HepG2 (cell line): ENCODE data around the gene PXDC1. TPM values are rescaled to one million over a fixed set of nuclear protein-coding genes. Genes with fewer than 3 reads are reported as not detected.

ENCODE experiments used
- ATAC-seq: fragments of 200-7000 bp; cut with Tn5 transposase; 3 replicates; pipeline ENCODE4 v1.9.1; 2020; ENCODE audit warnings: mild to moderate bottlenecking, moderate library complexity
- BruUV-seq: library from RNA; stranded (reverse); fragments of 400-500 nt; replicated peaks from 2 replicates; lab custom pipeline; 2021; lab: Mats Ljungman, UMichigan
- CTCF ChIA-PET: fragments of 300-600 bp; formaldehyde crosslinking; extraction: SDS; loops from one replicate; lab custom pipeline; 2021; ENCODE audit warnings: low total read pairs, inconsistent platforms, low intra/inter-chr PET ratio; lab: Yijun Ruan, JAX
- POLR2A ChIA-PET: fragments of 350-600 bp; sonication (Branson Sonifier 250); formaldehyde crosslinking; loops from one replicate; lab custom pipeline; 2020; ENCODE audit warnings: antibody characterized with exemption, inconsistent platforms; lab: Yijun Ruan, JAX
- DNase-seq: peaks from one replicate; pipeline ENCODE4 v3.0.0-alpha.2; 2015; ENCODE audit warnings: low spot score
- FAIRE-seq: peaks from 3 replicates; lab custom pipeline; 2011; peaks lifted over from hg19 to GRCh38; lab: Jason Lieb, UNC
- H2AFZ ChIP-seq: one replicate; pipeline ENCODE4 v1.6.1; 2011; ENCODE audit warnings: low read length, inconsistent platforms
- H3K27ac ChIP-seq: fragments of 300-600 bp; 3 replicates; pipeline ENCODE4 v1.8.0; 2011; ENCODE audit warnings: mixed run types, mild to moderate bottlenecking, mixed read lengths, low read length, inconsistent platforms; ENCODE audit not compliant: insufficient read depth; ENCODE audit errors: extremely low read length
- H3K27me3 ChIP-seq, 2 experiments: fragments of 200-600 bp in 1 of 2; 2 replicates in 1 of 2; 3 replicates in 1 of 2; pipeline versions ENCODE4 v1.6.0 to v1.8.0; 2011; ENCODE audit warnings: low read length in 2 of 2, mild to moderate bottlenecking in 2 of 2, moderate library complexity in 2 of 2, inconsistent platforms in 1 of 2; ENCODE audit not compliant: insufficient read depth in 2 of 2, control insufficient read depth in 1 of 2
- H3K36me3 ChIP-seq, 2 experiments: fragments of 200-600 bp in 1 of 2; replicated peaks in 1 of 2; 2 replicates in 1 of 2; 3 replicates in 1 of 2; pipeline versions ENCODE4 v1.5.1 to v1.8.0; 2011; ENCODE audit warnings: low read length in 2 of 2, inconsistent platforms in 1 of 2; ENCODE audit not compliant: insufficient read depth in 2 of 2, control insufficient read depth in 1 of 2
- H3K4me1 ChIP-seq: 2 replicates; pipeline ENCODE4 v1.5.1; 2012; ENCODE audit warnings: low read length, inconsistent platforms; ENCODE audit not compliant: insufficient read depth
- H3K4me2 ChIP-seq: 2 replicates; pipeline ENCODE4 v1.6.0; 2011; ENCODE audit warnings: low read depth, low read length, inconsistent platforms
- H3K4me3 ChIP-seq, 3 experiments: fragments of 200-600 bp in 1 of 3; sonication (generic), shearing (Covaris generic) in 1 of 3; replicated peaks in 1 of 3; 2 replicates each; pipeline ENCODE4 v1.5.1; 2011 to 2016; ENCODE audit warnings: low read length in 3 of 3, inconsistent platforms in 2 of 3, low read depth in 2 of 3, mild to moderate bottlenecking in 2 of 3, control low read depth in 1 of 3, mixed read lengths in 1 of 3; ENCODE audit not compliant: insufficient read depth in 1 of 3
- H3K79me2 ChIP-seq: one replicate; pipeline ENCODE4 v1.6.1; 2011; ENCODE audit warnings: low read length, inconsistent platforms; ENCODE audit not compliant: insufficient read depth
- H3K9ac ChIP-seq: 2 replicates; pipeline ENCODE4 v1.6.0; 2011; ENCODE audit warnings: mild to moderate bottlenecking, low read depth, low read length, inconsistent platforms; ENCODE audit not compliant: insufficient read depth
- H3K9me3 ChIP-seq: 2 replicates; pipeline ENCODE4 v1.5.1; 2012; ENCODE audit warnings: mild to moderate bottlenecking, low read length
- H4K20me1 ChIP-seq: 2 replicates; pipeline ENCODE4 v1.6.0; 2011; ENCODE audit warnings: inconsistent platforms, mild to moderate bottlenecking, low read length, moderate library complexity; ENCODE audit not compliant: insufficient read depth
- REXO4 ChIP-seq: sonication (generic); formaldehyde crosslinking; IDR thresholded peaks from 2 replicates; pipeline ENCODE4 v1.8.0; 2022; ENCODE audit warnings: missing genetic modification reagents, mild to moderate bottlenecking, borderline replicate concordance
- TAF1 ChIP-seq: sonication (generic); formaldehyde crosslinking; IDR thresholded peaks from 2 replicates; pipeline ENCODE4 v1.4.0; 2020; ENCODE audit warnings: missing genetic modification reagents
- ZFP36L2 ChIP-seq: sonication (generic); formaldehyde crosslinking; IDR thresholded peaks from 2 replicates; pipeline ENCODE4 v1.4.0; 2020; ENCODE audit warnings: missing genetic modification reagents
- ZNF546 ChIP-seq: sonication (generic); formaldehyde crosslinking; conservative IDR thresholded peaks from 2 replicates; pipeline ENCODE4 v1.8.1; 2023; ENCODE audit warnings: mild to moderate bottlenecking, missing genetic modification reagents
- ZNF563 ChIP-seq: sonication (generic); formaldehyde crosslinking; IDR thresholded peaks from 2 replicates; pipeline ENCODE4 v1.8.0; 2022; ENCODE audit warnings: mild to moderate bottlenecking, moderate library complexity, missing genetic modification reagents
- ZNF788 ChIP-seq: sonication (generic); formaldehyde crosslinking; IDR thresholded peaks from 2 replicates; pipeline ENCODE4 v1.5.0; 2020; ENCODE audit warnings: mild to moderate bottlenecking, missing genetic modification reagents, borderline replicate concordance
- WGBS: methylation state at CpG from one replicate; pipeline ENCODE4 v1.1.6; 2017; ENCODE audit warnings: low lambda C conversion rate; 5-methylcytosine and 5-hydroxymethylcytosine counted together
- in situ Hi-C: cut with HindIII; loops from 2 replicates; pipeline ENCODE4 v1.10.0; 2017; ENCODE audit warnings: low pct_unique_long_range_greater_than_20kb; ENCODE audit not compliant: extremely low pct_ligation_motif_present
- intact Hi-C: fragments of 100-400 bp; cut with micrococcal nuclease; formaldehyde crosslinking; loops from one replicate; pipeline ENCODE4 v1.10.0; 2022; ENCODE audit not compliant: unreplicated experiment
- polyA plus RNA-seq, 8 experiments: library from polyadenylated mRNA; depleted of rRNA in 3 of 8; stranded (reverse) in 7 of 8; unstranded in 1 of 8; fragments of >200 nt; fragmentation: Illumina TruSeq in 4 of 8; extraction: Trizol in 4 of 8; gene quantifications; 2 replicates each; pipeline versions ENCODE4 v1.2.1 to v1.2.3, GENCODE V29; 2011 to 2016; ENCODE audit warnings: low read depth in 4 of 8, missing spikeins in 1 of 8, mixed read lengths in 1 of 8; ENCODE audit not compliant: insufficient read depth in 1 of 8
- total RNA-seq, 5 experiments: library from RNA; depleted of rRNA; stranded (reverse); fragments of >200 nt; fragmentation: Illumina TruSeq; extraction: Trizol; gene quantifications; 2 replicates each; pipeline ENCODE4 v1.2.3, GENCODE V29; 2016; ENCODE audit warnings: low read depth in 1 of 5
- TF ChIP-seq, protein P1 (sequence below): sonication (generic); formaldehyde crosslinking; conservative IDR thresholded peaks from 2 replicates; pipeline ENCODE4 v1.8.1; 2023; ENCODE audit warnings: missing genetic modification reagents
- TF ChIP-seq, protein P2 (sequence below): sonication (generic); formaldehyde crosslinking; IDR thresholded peaks from 2 replicates; pipeline ENCODE4 v1.4.0; 2020; ENCODE audit warnings: mild to moderate bottlenecking, low read depth, missing genetic modification reagents

Gene PXDC1
- total and polyA plus RNA-seq, 2 of the 13 experiments (the other 11 are each of a cell fraction or from before 2014, with no cell fraction given) = 32.4 to 34.7 TPM

DNA sequence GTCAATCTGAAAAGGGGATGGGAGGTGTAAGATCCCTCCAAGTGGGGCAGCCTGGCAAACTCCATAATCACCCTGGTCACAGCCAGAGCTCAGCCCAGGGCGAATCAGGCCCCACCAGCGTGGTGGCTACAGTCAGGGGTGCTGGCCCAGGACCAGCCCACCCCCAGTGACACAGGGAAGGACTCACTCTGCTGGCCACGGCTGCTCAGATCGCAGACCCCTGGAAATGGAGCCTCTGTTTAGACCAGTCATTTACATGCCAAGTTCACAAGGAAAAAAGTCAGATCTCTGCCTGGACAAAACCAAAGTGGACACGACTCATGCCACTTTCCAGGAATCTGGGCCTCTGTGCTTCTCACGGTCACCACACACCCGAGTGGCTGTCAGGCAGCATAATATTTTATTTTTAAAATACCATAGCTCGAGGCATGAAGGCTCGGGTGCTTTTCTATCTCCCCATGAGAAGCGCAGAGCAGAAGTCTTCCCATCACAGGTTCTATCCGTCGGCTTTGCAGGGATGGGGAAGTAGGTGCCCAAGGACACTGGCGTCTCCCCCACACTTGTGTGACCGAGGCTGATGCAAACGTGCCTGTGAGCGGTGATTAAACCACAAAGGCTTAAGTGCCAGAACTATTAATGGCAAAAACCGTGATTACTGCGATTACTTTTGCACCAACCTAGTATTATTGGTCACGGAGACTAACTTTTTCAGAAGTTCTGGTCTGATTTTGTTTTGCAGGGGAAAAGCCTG is 13.0 kb downstream of the PXDC1 start:
- no peak overlapping the region for H3K9ac ChIP-seq
- H3K4me1 ChIP-seq = peaks cover 33% of the 10 kb centered on the region
- intact Hi-C loops = no loop called here
- H3K4me2 ChIP-seq = no peak overlapping the region
- no peaks in the 10 kb centered on the region for H3K27me3 ChIP-seq
- DNase-seq (no peak), FAIRE-seq (no peak), ATAC-seq (no peak)
- CTCF ChIA-PET = no interaction called here
- peaks cover 61% of the 10 kb centered on the region for H4K20me1 ChIP-seq
- peaks cover 6% of the 10 kb centered on the region; the same call in 1 of the 2 replicates for H3K9me3 ChIP-seq
- WGBS = 96% methylated on average over 19 of the region's 19 CpGs
- no TSS peak for BruUV-seq
- TF ChIP-seq, protein P1, sequence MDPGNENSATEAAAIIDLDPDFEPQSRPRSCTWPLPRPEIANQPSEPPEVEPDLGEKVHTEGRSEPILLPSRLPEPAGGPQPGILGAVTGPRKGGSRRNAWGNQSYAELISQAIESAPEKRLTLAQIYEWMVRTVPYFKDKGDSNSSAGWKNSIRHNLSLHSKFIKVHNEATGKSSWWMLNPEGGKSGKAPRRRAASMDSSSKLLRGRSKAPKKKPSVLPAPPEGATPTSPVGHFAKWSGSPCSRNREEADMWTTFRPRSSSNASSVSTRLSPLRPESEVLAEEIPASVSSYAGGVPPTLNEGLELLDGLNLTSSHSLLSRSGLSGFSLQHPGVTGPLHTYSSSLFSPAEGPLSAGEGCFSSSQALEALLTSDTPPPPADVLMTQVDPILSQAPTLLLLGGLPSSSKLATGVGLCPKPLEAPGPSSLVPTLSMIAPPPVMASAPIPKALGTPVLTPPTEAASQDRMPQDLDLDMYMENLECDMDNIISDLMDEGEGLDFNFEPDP (CRISPR knock-in tag) = no peak
- no peak for TF ChIP-seq ZNF546 (CRISPR knock-in tag)
- TF ChIP-seq REXO4 (CRISPR knock-in tag) = no peak
- TF ChIP-seq ZFP36L2 (CRISPR knock-in tag) = no peak
- TF ChIP-seq, all 625 proteins: peak for 0
- in situ Hi-C loops = loop anchor here (10.0 kb wide), 1 partner anchor 284 kb away; the partner anchor contains the start of gene SLC22A23
- Histone ChIP-seq H3K79me2 (peaks cover 64% of the 10 kb centered on the region), H3K27ac (no peak overlapping the region), H2AFZ (no peak overlapping the region), H3K36me3 (peaks cover 39 to 63% of the 10 kb centered on the region in 2 experiments), H3K4me3 (no peak overlapping the region)
- POLR2A ChIA-PET = no interaction called here

DNA sequence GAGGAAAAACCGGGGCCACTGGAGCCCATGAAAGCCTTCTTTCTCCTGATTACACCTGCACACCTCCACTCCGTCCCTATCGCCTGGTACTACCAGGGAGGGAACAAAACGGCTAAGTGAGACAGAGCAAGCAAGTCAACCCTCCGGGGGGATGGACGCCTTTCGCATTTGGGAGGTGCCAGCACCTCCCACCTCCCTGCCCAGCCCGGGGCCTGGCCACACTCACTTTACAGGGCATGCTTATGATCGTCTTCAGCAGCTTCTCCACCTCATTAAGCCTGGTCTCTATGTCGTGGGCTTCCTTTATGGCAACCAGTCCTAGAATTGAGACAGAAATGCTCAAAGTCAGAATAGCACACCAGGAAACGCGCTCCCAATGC is 13.7 kb downstream of the PXDC1 start:
- peaks cover 25% of the 10 kb centered on the region for H3K4me1 ChIP-seq
- peaks cover 6% of the 10 kb centered on the region; the same call in 1 of the 2 replicates for H3K9me3 ChIP-seq
- FAIRE-seq (no peak), ATAC-seq (no peak), DNase-seq (no peak)
- intact Hi-C loops = no loop called here
- H3K4me3 ChIP-seq = no peak overlapping the region
- ChIA-PET CTCF (no interaction called here), POLR2A (no interaction called here)
- WGBS = 96% methylated on average over 12 of the region's 12 CpGs
- H3K4me2 ChIP-seq = no peak overlapping the region
- no TSS peak for BruUV-seq
- H3K36me3 ChIP-seq = peaks cover 40 to 70% of the 10 kb centered on the region in 2 experiments
- H3K9ac ChIP-seq = no peak overlapping the region
- H3K79me2 ChIP-seq = peaks cover 64% of the 10 kb centered on the region
- H3K27me3 ChIP-seq = no peaks in the 10 kb centered on the region
- H4K20me1 ChIP-seq = peaks cover 61% of the 10 kb centered on the region
- in situ Hi-C loops = loop anchor here (10.0 kb wide), 1 partner anchor 283 kb away; the partner anchor contains the start of gene SLC22A23
- H3K27ac ChIP-seq = no peak overlapping the region
- no peak overlapping the region for H2AFZ ChIP-seq
- TF ChIP-seq TAF1 (CRISPR knock-in tag) (no peak), ZNF563 (no peak), ZNF788 (CRISPR knock-in tag) (no peak)
- TF ChIP-seq, protein P2, sequence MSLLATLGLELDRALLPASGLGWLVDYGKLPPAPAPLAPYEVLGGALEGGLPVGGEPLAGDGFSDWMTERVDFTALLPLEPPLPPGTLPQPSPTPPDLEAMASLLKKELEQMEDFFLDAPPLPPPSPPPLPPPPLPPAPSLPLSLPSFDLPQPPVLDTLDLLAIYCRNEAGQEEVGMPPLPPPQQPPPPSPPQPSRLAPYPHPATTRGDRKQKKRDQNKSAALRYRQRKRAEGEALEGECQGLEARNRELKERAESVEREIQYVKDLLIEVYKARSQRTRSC (CRISPR knock-in tag) = no peak
